SJCRH30 (cell line): ENCODE results near the gene MIA2. TPM values are rescaled to one million over a fixed set of nuclear protein-coding genes. Genes with fewer than 3 reads are reported as not detected.
A peak's percentile ranks its signal among the peaks of the same experiment; 100 is the strongest.
"Not testable (repeated sequence)": the region's sequence is repeated elsewhere in the genome, so short reads cannot be mapped to it uniquely, and the experiment has no call there.

Experiments used
- DNase-seq, 2 experiments: peaks; one replicate each; pipeline ENCODE4 v3.0.0-alpha.2; 2015 to 2020
- H3K27ac ChIP-seq: fragments of 250-450 bp; sonication (Bioruptor Pico); 2 replicates; pipeline ENCODE4 v1.5.1; 2020; ENCODE audit warnings: mild to moderate bottlenecking, moderate library complexity
- H3K27me3 ChIP-seq: fragments of 250-450 bp; sonication (Bioruptor Pico); 2 replicates; pipeline ENCODE4 v1.5.1; 2020; ENCODE audit warnings: mild to moderate bottlenecking, moderate library complexity
- H3K36me3 ChIP-seq: fragments of 250-450 bp; sonication (Bioruptor Pico); 2 replicates; pipeline ENCODE4 v1.5.1; 2020; ENCODE audit warnings: mild to moderate bottlenecking, moderate library complexity
- H3K4me1 ChIP-seq: fragments of 250-450 bp; sonication (Bioruptor Pico); 2 replicates; pipeline ENCODE4 v1.5.1; 2020; ENCODE audit warnings: mild to moderate bottlenecking, moderate library complexity
- H3K4me3 ChIP-seq: fragments of 250-450 bp; sonication (Bioruptor Pico); 2 replicates; pipeline ENCODE4 v1.5.1; 2020; ENCODE audit warnings: mild to moderate bottlenecking, moderate library complexity
- H3K9me3 ChIP-seq: fragments of 250-450 bp; sonication (Bioruptor Pico); replicated peaks from 2 replicates; pipeline ENCODE4 v1.5.1; 2020; ENCODE audit warnings: mild to moderate bottlenecking, moderate library complexity
- total RNA-seq: library from RNA; depleted of rRNA; stranded (reverse); fragments of >200 nt; shearing (Covaris generic); gene quantifications from 2 replicates; pipeline ENCODE4 v1.2.3, GENCODE V29; 2014

MIA2 gene
- total RNA-seq, 1 experiment from 2014 or later = 20.5 TPM

GRCh38 chr14:39228044-39228443, 5.7 kb upstream of the MIA2 start:
- no peak for DNase-seq

GRCh38 chr14:39228509-39229221, 5.0 kb upstream of the MIA2 start:
- Histone ChIP-seq H3K36me3 (no peaks in the 10 kb centered on the region), H3K4me1 (peaks cover 4% of the 10 kb centered on the region; the same call in 1 of the 2 replicates), H3K4me3 (no peak overlapping the region), H3K27me3 (no peaks in the 10 kb centered on the region), H3K9me3 (no peaks in the 10 kb centered on the region), H3K27ac (no peak overlapping the region)
- DNase-seq = no peak

More at GRCh38 chr14:39228044-39228443, 5.7 kb upstream of the MIA2 start:
- peaks cover 3% of the 10 kb centered on the region; the same call in 1 of the 2 replicates for H3K4me1 ChIP-seq
- H3K27me3 ChIP-seq = no peaks in the 10 kb centered on the region
- H3K27ac ChIP-seq = no peak overlapping the region
- no peak overlapping the region for H3K4me3 ChIP-seq
- no peaks in the 10 kb centered on the region for H3K36me3 ChIP-seq
- no peaks in the 10 kb centered on the region for H3K9me3 ChIP-seq

- Histone ChIP-seq H3K27ac (no peak overlapping the region), H3K9me3 (no peaks in the 10 kb centered on the region), H3K4me1 (peaks cover 4% of the 10 kb centered on the region; the same call in 1 of the 2 replicates), H3K4me3 (no peak overlapping the region), H3K36me3 (no peaks in the 10 kb centered on the region), H3K27me3 (no peaks in the 10 kb centered on the region)
- no peak for DNase-seq
Measured at GRCh38 chr14:39229222-39229543, 4.5 kb upstream of the MIA2 start.

- Histone ChIP-seq H3K27ac (no peak overlapping the region), H3K36me3 (no peaks in the 10 kb centered on the region), H3K9me3 (no peaks in the 10 kb centered on the region), H3K4me1 (peaks cover 4% of the 10 kb centered on the region; the same call in 1 of the 2 replicates), H3K27me3 (no peaks in the 10 kb centered on the region), H3K4me3 (no peak overlapping the region)
- no peak for DNase-seq
Measured at GRCh38 chr14:39229601-39230110, 4.1 kb upstream of the MIA2 start.

GRCh38 chr14:39230416-39231035, 3.2 kb upstream of the MIA2 start:
- Histone ChIP-seq H3K27ac (no peak overlapping the region), H3K4me1 (peaks cover 4% of the 10 kb centered on the region; the same call in 1 of the 2 replicates), H3K27me3 (no peaks in the 10 kb centered on the region), H3K36me3 (no peaks in the 10 kb centered on the region), H3K4me3 (no peak overlapping the region), H3K9me3 (no peaks in the 10 kb centered on the region)
- no peak for DNase-seq

- DNase-seq = peak; percentile 24 to 54
- not testable (repeated sequence) for H3K27me3 ChIP-seq, H3K4me1 ChIP-seq
Measured at GRCh38 chr14:39231751-39232553, 1.8 kb upstream of the MIA2 start.

GRCh38 chr14:39232554-39233415, 930 bp upstream of the MIA2 start:
- peak; percentile 14 to 28 for DNase-seq
- no peaks in the 10 kb centered on the region for H3K36me3 ChIP-seq
- H3K27ac ChIP-seq = no peak overlapping the region
- H3K4me1 ChIP-seq = peaks cover 4% of the 10 kb centered on the region; the same call in 1 of the 2 replicates
- H3K27me3 ChIP-seq = no peaks in the 10 kb centered on the region
- H3K4me3 ChIP-seq = no peak overlapping the region
- no peaks in the 10 kb centered on the region for H3K9me3 ChIP-seq

More at GRCh38 chr14:39231751-39232553, 1.8 kb upstream of the MIA2 start:
- not testable (repeated sequence) for H3K27ac ChIP-seq, H3K4me3 ChIP-seq, H3K36me3 ChIP-seq, H3K9me3 ChIP-seq

GRCh38 chr14:39234986-39235385, 1.3 kb downstream of the MIA2 start:
- H3K4me3 ChIP-seq, H3K27me3 ChIP-seq, H3K36me3 ChIP-seq, H3K9me3 ChIP-seq, DNase-seq, H3K27ac ChIP-seq, H3K4me1 ChIP-seq: not testable (repeated sequence)

- H3K4me3 ChIP-seq, H3K27ac ChIP-seq, DNase-seq, H3K27me3 ChIP-seq, H3K9me3 ChIP-seq, H3K36me3 ChIP-seq, H3K4me1 ChIP-seq: not testable (repeated sequence)
Measured at GRCh38 chr14:39235466-39235865, 1.8 kb downstream of the MIA2 start.

GRCh38 chr14:39240769-39241168, 7.1 kb downstream of the MIA2 start:
- no peaks in the 10 kb centered on the region for H3K4me1 ChIP-seq
- no peak for DNase-seq
- no peaks in the 10 kb centered on the region for H3K36me3 ChIP-seq
- no peak overlapping the region for H3K4me3 ChIP-seq
- H3K27me3 ChIP-seq = no peaks in the 10 kb centered on the region
- no peaks in the 10 kb centered on the region for H3K9me3 ChIP-seq
- H3K27ac ChIP-seq = no peak overlapping the region

GRCh38 chr14:39241637-39242036, 7.9 kb downstream of the MIA2 start:
- Histone ChIP-seq H3K9me3 (no peaks in the 10 kb centered on the region), H3K4me1 (no peaks in the 10 kb centered on the region), H3K27ac (no peak overlapping the region), H3K36me3 (no peaks in the 10 kb centered on the region), H3K27me3 (no peaks in the 10 kb centered on the region), H3K4me3 (no peak overlapping the region)
- no peak for DNase-seq

- H3K4me3 ChIP-seq = no peak overlapping the region
- H3K27me3 ChIP-seq = no peaks in the 10 kb centered on the region
- H3K9me3 ChIP-seq = no peaks in the 10 kb centered on the region
- no peaks in the 10 kb centered on the region for H3K36me3 ChIP-seq
- no peak for DNase-seq
- H3K4me1 ChIP-seq = no peaks in the 10 kb centered on the region
- H3K27ac ChIP-seq = no peak overlapping the region
Measured at GRCh38 chr14:39243831-39244230, 10.1 kb downstream of the MIA2 start.

- Histone ChIP-seq H3K27me3 (no peaks in the 10 kb centered on the region), H3K4me1 (no peaks in the 10 kb centered on the region)
- DNase-seq = no peak
Measured at GRCh38 chr14:39246618-39247017, 12.9 kb downstream of the MIA2 start.

GRCh38 chr14:39247256-39247655, 13.5 kb downstream of the MIA2 start:
- Histone ChIP-seq H3K27me3 (no peaks in the 10 kb centered on the region), H3K9me3 (no peaks in the 10 kb centered on the region; the same call in 1 of the 2 replicates), H3K36me3 (no peaks in the 10 kb centered on the region), H3K27ac (no peak overlapping the region), H3K4me3 (no peak overlapping the region), H3K4me1 (no peaks in the 10 kb centered on the region)
- no peak for DNase-seq

More at GRCh38 chr14:39246618-39247017, 12.9 kb downstream of the MIA2 start:
- Histone ChIP-seq H3K9me3 (no peaks in the 10 kb centered on the region), H3K36me3 (no peaks in the 10 kb centered on the region), H3K4me3 (no peak overlapping the region), H3K27ac (no peak overlapping the region)
